Aorta (tissue), 5 donors: Measurements from ENCODE around the gene HOXD4. TPM values are rescaled to one million over a fixed set of nuclear protein-coding genes. Genes with fewer than 3 reads are reported as not detected.

Experiments used
- ATAC-seq: fragments of 200-7000 bp; cut with Tn5 transposase; one replicate; pipeline ENCODE4 v1.9.1; 2022; ENCODE audit warnings: moderate library complexity; ENCODE audit not compliant: low FRiP score
- DNase-seq, 2 donors: peaks; one replicate each; pipeline ENCODE4 v3.0.0-alpha.2; 2020
- H3K27ac ChIP-seq, 2 donors: one replicate each; pipeline ENCODE4 v1.5.1; 2013; ENCODE audit warnings: low read length in 2 of 2, mild to moderate bottlenecking in 2 of 2, moderate library complexity in 2 of 2, control low read depth in 1 of 2, inconsistent platforms in 1 of 2, low read depth in 1 of 2
- H3K27me3 ChIP-seq, 2 donors: one replicate each; pipeline ENCODE4 v1.6.1; 2013; ENCODE audit warnings: control low read depth in 1 of 2, low read length in 1 of 2, mild to moderate bottlenecking in 1 of 2, moderate library complexity in 1 of 2; ENCODE audit not compliant: insufficient read depth in 2 of 2, control insufficient read depth in 1 of 2
- H3K36me3 ChIP-seq, 2 donors: one replicate each; pipeline ENCODE4 v1.6.1; 2013; ENCODE audit warnings: control low read depth in 1 of 2, low read length in 1 of 2, mild to moderate bottlenecking in 1 of 2; ENCODE audit not compliant: insufficient read depth in 2 of 2, control insufficient read depth in 1 of 2
- H3K4me1 ChIP-seq, 2 donors: one replicate each; pipeline ENCODE4 v1.6.1; 2013; ENCODE audit warnings: low read length in 2 of 2, control low read depth in 1 of 2, mild to moderate bottlenecking in 1 of 2, moderate library complexity in 1 of 2; ENCODE audit not compliant: insufficient read depth in 2 of 2, control insufficient read depth in 1 of 2
- H3K4me3 ChIP-seq, 2 donors: one replicate each; pipeline ENCODE4 v1.5.1; 2013; ENCODE audit warnings: low read length in 2 of 2, control low read depth in 1 of 2, mild to moderate bottlenecking in 1 of 2
- H3K9me3 ChIP-seq: one replicate; pipeline ENCODE4 v1.6.1; 2013; ENCODE audit warnings: mild to moderate bottlenecking, low read length; ENCODE audit not compliant: control insufficient read depth
- WGBS, 2 donors: extraction: QIAGEN DNeasy Blood & Tissue Kit; methylation state at CpG; one replicate each; pipeline ENCODE4 v1.1.7; 2013; 5-methylcytosine and 5-hydroxymethylcytosine counted together
- intact Hi-C, 2 donors: fragments of 100-400 bp; cut with DNase I; formaldehyde crosslinking; loops; one replicate each; pipeline versions ENCODE4 v1.14.2 to v1.15.0; 2022
- polyA plus RNA-seq, 2 donors: library from polyadenylated mRNA; stranded (reverse); fragments of 200-250 nt; gene quantifications; one replicate each; pipeline ENCODE4 v1.2.3, GENCODE V29; 2013
- total RNA-seq, 2 donors: library from RNA; stranded (reverse); fragmentation: NEBNext Ultra II Directional; extraction: Animal tissue kit (Norgen Biotek cat#: 25700); gene quantifications; one replicate each; pipeline ENCODE4 v1.2.1, GENCODE V29; 2021
- donor health status: healthy with polysubstance abuse.
- donor health status: Bipolar disorder and iron deficiency.
- donor health status: DM: no; HTN: no; CAD: no.
- donor health status: DM: no; HTN: no; CAD: no.
- donor health status: DM: yes; HTN: yes; CAD: no.

The HOXD4 gene
- total and polyA plus RNA-seq, 4 donors = 7.7 to 9.8 (median 7.7) TPM; not detected in 1

GRCh38 chr2:176118601-176119339, 32.6 kb upstream of the HOXD4 start:
- intact Hi-C loops = loop anchor here in 1 of 2 donors (5.0 kb wide), 1 partner anchor 1029 kb away; no protein-coding TSS in a partner anchor
- Histone ChIP-seq H3K4me3 (no peak overlapping the region), H3K4me1 (no peaks in the 10 kb centered on the region), H3K36me3 (no peaks in the 10 kb centered on the region), H3K27me3 (no peaks in the 10 kb centered on the region), H3K27ac (no peak overlapping the region), H3K9me3 (no peaks in the 10 kb centered on the region)
- no peak for ATAC-seq
- DNase-seq = no peak
- 23 to 24% methylated on average over 24 of the region's 24 CpGs for WGBS, 2 donors

- Histone ChIP-seq H3K4me3 (no peak overlapping the region), H3K9me3 (no peaks in the 10 kb centered on the region), H3K4me1 (no peaks in the 10 kb centered on the region), H3K27ac (no peak overlapping the region), H3K36me3 (no peaks in the 10 kb centered on the region), H3K27me3 (no peaks in the 10 kb centered on the region)
- intact Hi-C loops = no loop called here
- 34 to 35% methylated on average over 13 of the region's 13 CpGs for WGBS, 2 donors
- no peak for DNase-seq
- ATAC-seq = no peak
These were observed 30.8 kb upstream of the HOXD4 start for GRCh38 chr2:176120364-176121189.

- H3K4me3 ChIP-seq = no peak overlapping the region
- no peak for DNase-seq
- 16 to 19% methylated on average over 53 of the region's 53 CpGs for WGBS, 2 donors
- intact Hi-C loops = no loop called here
- no peaks in the 10 kb centered on the region for H3K27me3 ChIP-seq
- ATAC-seq = no peak
- H3K4me1 ChIP-seq = no peaks in the 10 kb centered on the region
- no peaks in the 10 kb centered on the region for H3K9me3 ChIP-seq
- no peaks in the 10 kb centered on the region for H3K36me3 ChIP-seq
- no peak overlapping the region for H3K27ac ChIP-seq
These were observed 29.9 kb upstream of the HOXD4 start for GRCh38 chr2:176121190-176122051.

GRCh38 chr2:176122052-176122682, 29.2 kb upstream of the HOXD4 start:
- WGBS, 2 donors = 6% methylated on average over 33 to 47 of the region's 47 CpGs
- H3K9me3 ChIP-seq = no peaks in the 10 kb centered on the region
- H3K27ac ChIP-seq = no peak overlapping the region
- no peaks in the 10 kb centered on the region for H3K4me1 ChIP-seq
- intact Hi-C loops = no loop called here
- H3K36me3 ChIP-seq = no peaks in the 10 kb centered on the region
- peak; percentile 49 for ATAC-seq
- peak in 1 of 2 donors; percentile 79 for DNase-seq
- no peaks in the 10 kb centered on the region for H3K27me3 ChIP-seq
- peak overlapping the region in 1 of 2 donors; percentile 36 for H3K4me3 ChIP-seq

- Histone ChIP-seq H3K4me3 (peak within 1 kb of the TSS in 1 of 2 donors; percentile 36), H3K36me3 (no peaks in the 10 kb centered on the region), H3K4me1 (no peaks in the 10 kb centered on the region), H3K27ac (no peak within 1 kb of the TSS), H3K27me3 (no peaks in the 10 kb centered on the region), H3K9me3 (no peaks in the 10 kb centered on the region)
- intact Hi-C loops = no loop called here
- WGBS, 2 donors = 1 to 2% methylated on average over 46 to 84 of the region's 84 CpGs
- DNase-seq = peak in 1 of 2 donors; percentile 93
- ATAC-seq = peak; percentile 91
These were observed 28.5 kb upstream of the HOXD4 start, which contains the start of gene HOXD9 for GRCh38 chr2:176122683-176123410. HOXD9 (plus strand) TSS chr2:176122719; CDS start chr2:176122769, 50 bp downstream.

- no peaks in the 10 kb centered on the region for H3K9me3 ChIP-seq
- WGBS, 2 donors = 24 to 27% methylated on average over 40 of the region's 40 CpGs
- H3K27ac ChIP-seq = no peak overlapping the region
- intact Hi-C loops = loop anchor here in 1 of 2 donors (2.0 kb wide), 1 partner anchor 515 kb away; no protein-coding TSS in a partner anchor
- H3K36me3 ChIP-seq = no peaks in the 10 kb centered on the region
- no peaks in the 10 kb centered on the region for H3K27me3 ChIP-seq
- DNase-seq = no peak
- ATAC-seq = no peak
- peak overlapping the region in 1 of 2 donors; percentile 36 for H3K4me3 ChIP-seq
- H3K4me1 ChIP-seq = no peaks in the 10 kb centered on the region
These were observed 27.8 kb upstream of the HOXD4 start for GRCh38 chr2:176123411-176124109.

- intact Hi-C loops = loop anchor here in 1 of 2 donors (2.0 kb wide), 1 partner anchor 514 kb away; no protein-coding TSS in a partner anchor
- DNase-seq (no peak), ATAC-seq (no peak)
- no peak overlapping the region for H3K27ac ChIP-seq
- no peaks in the 10 kb centered on the region for H3K27me3 ChIP-seq
- H3K36me3 ChIP-seq = no peaks in the 10 kb centered on the region
- WGBS, 2 donors = 63 to 76% methylated on average over 34 of the region's 34 CpGs
- no peak overlapping the region for H3K4me3 ChIP-seq
- no peaks in the 10 kb centered on the region for H3K4me1 ChIP-seq
- H3K9me3 ChIP-seq = no peaks in the 10 kb centered on the region
These were observed 27.0 kb upstream of the HOXD4 start for GRCh38 chr2:176124110-176124946.
